ENCODE data around the gene MRPL23. TPM values are rescaled to one million over a fixed set of nuclear protein-coding genes. Genes with fewer than 3 reads are reported as not detected.

MRPL23 gene
- total RNA-seq, 2 donors from 2014 or later = 128 to 210 TPM

DNA sequence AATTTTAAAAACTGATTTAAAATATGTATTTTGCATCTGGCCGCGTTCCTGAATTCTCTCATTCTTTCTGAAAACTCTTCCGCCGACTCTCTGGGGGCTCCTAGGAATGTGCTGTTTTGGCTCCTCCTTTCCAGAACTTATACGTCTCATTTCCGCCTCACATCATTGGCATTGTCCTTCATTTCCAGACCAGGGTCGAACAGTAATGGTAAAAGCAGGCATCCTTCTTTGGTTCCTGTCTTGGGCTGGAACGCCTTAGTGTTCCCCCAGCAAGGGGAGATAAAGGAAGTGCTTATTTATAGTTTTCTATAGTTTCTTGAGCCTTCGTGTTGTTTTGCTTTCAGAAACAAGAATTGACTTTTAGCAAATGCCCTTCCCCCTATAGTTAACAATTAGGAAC, 38.5 kb upstream of the MRPL23 start:
- TF ChIP-seq CTCF (IDR thresholded peaks at IDR 0.05) = no peak
- no peak for DNase-seq (ENCODE audit: low spot score)
- Histone ChIP-seq H3K9me3 (no peaks in the 10 kb centered on the region), H3K36me3 (no peaks in the 10 kb centered on the region), H3K4me3 (no peak overlapping the region), H3K27ac (peak overlapping the region; percentile 68 to 74), H3K27me3 (no peaks in the 10 kb centered on the region), H3K4me1 (peaks cover 0 to 26% of the 10 kb centered on the region in 2 donors)

GRCh38 chr11:1909524-1909923, 37.6 kb upstream of the MRPL23 start:
- Histone ChIP-seq H3K4me1 (peaks cover 0 to 26% of the 10 kb centered on the region in 2 donors), H3K27me3 (no peaks in the 10 kb centered on the region), H3K36me3 (no peaks in the 10 kb centered on the region), H3K9me3 (no peaks in the 10 kb centered on the region), H3K27ac (peak overlapping the region; percentile 68 to 74), H3K4me3 (no peak overlapping the region)
- DNase-seq (ENCODE audit: low spot score) = no peak
- no peak for TF ChIP-seq CTCF (IDR thresholded peaks at IDR 0.05)

DNA sequence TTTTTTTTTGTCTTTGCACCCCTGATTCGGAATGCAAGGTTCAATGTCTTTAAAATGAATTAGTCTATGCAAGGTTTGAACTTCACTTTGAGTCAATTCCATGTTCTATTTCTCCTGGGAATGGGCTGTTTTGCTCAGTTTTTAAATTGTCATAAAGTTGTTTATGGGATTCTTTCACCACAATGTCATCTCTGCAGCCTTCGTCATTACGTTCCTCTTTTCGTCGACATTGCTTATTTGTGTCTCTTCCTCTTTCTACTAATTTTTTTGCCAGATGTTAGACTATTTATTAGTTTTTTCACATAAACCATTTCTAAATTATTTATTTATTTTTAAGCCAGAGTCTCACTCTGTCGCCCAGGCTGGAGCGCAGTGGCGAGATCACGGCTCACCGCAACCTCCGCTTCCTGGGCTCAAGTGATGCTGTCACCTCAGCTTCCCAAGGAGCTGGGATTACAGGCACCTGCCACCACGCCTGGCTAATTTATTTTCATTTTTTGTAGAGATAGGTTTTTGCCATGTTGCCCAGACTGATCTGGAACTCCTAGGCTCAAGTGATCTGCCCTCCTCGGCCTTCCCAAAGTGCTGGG, 34.7 kb upstream of the MRPL23 start:
- Histone ChIP-seq H3K4me3 (no peak overlapping the region), H3K36me3 (no peaks in the 10 kb centered on the region), H3K27me3 (no peaks in the 10 kb centered on the region), H3K9me3 (no peaks in the 10 kb centered on the region), H3K27ac (peak overlapping the region in 1 of 2 donors; percentile 21), H3K4me1 (peaks cover 0 to 17% of the 10 kb centered on the region in 2 donors)
- TF ChIP-seq CTCF (IDR thresholded peaks at IDR 0.05) = no peak
- no peak for DNase-seq (ENCODE audit: low spot score)

DNA sequence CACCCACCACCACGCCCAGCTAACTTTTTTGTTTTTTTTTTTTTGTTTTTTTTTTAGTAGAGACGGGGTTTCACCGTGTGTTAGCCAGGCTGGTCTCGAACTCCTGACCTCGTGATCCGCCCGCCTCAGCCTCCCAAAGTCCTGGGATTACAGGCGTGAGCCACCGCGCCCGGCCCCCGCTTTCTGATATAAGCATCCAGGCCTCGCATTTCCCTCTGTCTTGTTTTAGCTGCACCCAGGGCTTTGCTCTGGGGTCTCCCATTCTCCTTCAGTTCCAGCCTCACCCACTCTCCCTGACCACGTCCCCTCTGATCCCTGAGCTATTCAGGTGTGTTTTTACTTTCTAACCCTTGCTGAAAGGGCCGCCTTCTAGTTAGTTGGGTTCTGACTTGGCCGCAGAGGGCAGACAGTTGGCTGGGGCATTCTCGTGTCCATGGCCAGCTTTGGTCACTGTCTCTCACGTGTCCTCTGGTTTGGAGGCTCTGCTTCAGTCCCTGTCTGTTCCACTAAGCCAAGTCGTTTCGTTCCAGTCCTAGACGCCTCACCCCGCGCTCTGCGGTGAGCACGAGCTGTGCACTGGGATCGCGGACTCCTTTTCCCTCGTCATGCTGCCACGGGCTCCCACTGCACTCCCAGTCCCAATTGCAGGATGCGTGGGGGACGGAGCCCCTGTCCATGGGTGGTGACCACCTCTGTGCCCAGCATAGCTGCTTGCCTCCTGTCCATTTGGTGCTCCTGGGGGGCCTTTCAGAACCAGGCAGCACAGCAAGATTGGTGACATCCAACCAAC, 33.7 kb upstream of the MRPL23 start:
- TF ChIP-seq CTCF (IDR thresholded peaks at IDR 0.05) = no peak
- Histone ChIP-seq H3K9me3 (no peaks in the 10 kb centered on the region), H3K4me3 (no peak overlapping the region), H3K4me1 (peaks cover 0 to 21% of the 10 kb centered on the region in 2 donors), H3K27me3 (no peaks in the 10 kb centered on the region), H3K27ac (no peak overlapping the region), H3K36me3 (no peaks in the 10 kb centered on the region)
- DNase-seq (ENCODE audit: low spot score) = no peak

- Histone ChIP-seq H3K4me3 (no peak overlapping the region), H3K27ac (no peak overlapping the region), H3K27me3 (no peaks in the 10 kb centered on the region), H3K4me1 (peaks cover 0 to 37% of the 10 kb centered on the region in 2 donors), H3K9me3 (no peaks in the 10 kb centered on the region), H3K36me3 (no peaks in the 10 kb centered on the region)
- DNase-seq (ENCODE audit: low spot score) = no peak
- no peak for TF ChIP-seq CTCF (IDR thresholded peaks at IDR 0.05)
Measured at GRCh38 chr11:1915795-1916131, 31.4 kb upstream of the MRPL23 start.

Data from right atrium auricular region (tissue), 2 donors.